DND-41 (cell line): Measurements from ENCODE around the gene CIB1.

Experiments used
- EZH2 ChIP-seq: IDR thresholded peaks from 3 replicates; pipeline ENCODE4 v1.6.1; 2012; ENCODE audit warnings: borderline replicate concordance, low read depth, mild to moderate bottlenecking, moderate library complexity, low read length, inconsistent platforms; ENCODE audit not compliant: severe bottlenecking
- TF ChIP-seq, protein P1 (sequence below): IDR thresholded peaks from 2 replicates; pipeline ENCODE4 v1.5.1; 2012; ENCODE audit warnings: borderline replicate concordance, low read length, moderate library complexity, mild to moderate bottlenecking; ENCODE audit not compliant: poor library complexity, severe bottlenecking; ENCODE audit errors: extremely low read depth

DNA sequence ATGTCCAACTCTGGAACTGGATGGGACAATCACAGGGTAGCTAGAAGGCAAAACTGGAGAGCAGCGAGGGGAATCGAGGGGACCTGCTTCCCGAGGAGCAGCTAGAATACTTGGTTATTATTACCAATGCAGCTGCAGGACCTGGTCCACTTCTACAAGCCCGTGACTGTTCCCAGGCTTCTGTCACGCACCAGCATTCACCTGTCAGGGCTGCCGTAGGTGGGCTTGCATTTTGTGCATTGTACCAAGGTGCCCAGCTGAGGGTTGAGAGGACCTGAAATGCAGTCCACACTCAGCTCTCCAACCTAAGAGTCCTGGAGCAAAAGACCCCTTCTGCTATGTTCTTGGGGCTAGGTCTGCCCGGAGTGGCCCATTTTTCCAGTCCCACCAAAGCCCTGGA is 30.3 kb downstream of the CIB1 start:
- TF ChIP-seq, protein P1, sequence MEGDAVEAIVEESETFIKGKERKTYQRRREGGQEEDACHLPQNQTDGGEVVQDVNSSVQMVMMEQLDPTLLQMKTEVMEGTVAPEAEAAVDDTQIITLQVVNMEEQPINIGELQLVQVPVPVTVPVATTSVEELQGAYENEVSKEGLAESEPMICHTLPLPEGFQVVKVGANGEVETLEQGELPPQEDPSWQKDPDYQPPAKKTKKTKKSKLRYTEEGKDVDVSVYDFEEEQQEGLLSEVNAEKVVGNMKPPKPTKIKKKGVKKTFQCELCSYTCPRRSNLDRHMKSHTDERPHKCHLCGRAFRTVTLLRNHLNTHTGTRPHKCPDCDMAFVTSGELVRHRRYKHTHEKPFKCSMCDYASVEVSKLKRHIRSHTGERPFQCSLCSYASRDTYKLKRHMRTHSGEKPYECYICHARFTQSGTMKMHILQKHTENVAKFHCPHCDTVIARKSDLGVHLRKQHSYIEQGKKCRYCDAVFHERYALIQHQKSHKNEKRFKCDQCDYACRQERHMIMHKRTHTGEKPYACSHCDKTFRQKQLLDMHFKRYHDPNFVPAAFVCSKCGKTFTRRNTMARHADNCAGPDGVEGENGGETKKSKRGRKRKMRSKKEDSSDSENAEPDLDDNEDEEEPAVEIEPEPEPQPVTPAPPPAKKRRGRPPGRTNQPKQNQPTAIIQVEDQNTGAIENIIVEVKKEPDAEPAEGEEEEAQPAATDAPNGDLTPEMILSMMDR = no peak
- TF ChIP-seq EZH2 = no peak
